HG02763 (cell line): ENCODE measurements around the gene MRPS12.

Experiments used
- ATAC-seq: cut with Tn5 transposase; IDR thresholded peaks from one replicate; pipeline ENCODE4 v1.9.1; 2021; ENCODE audit warnings: mild to moderate bottlenecking, moderate library complexity; ENCODE audit not compliant: unreplicated experiment

The MRPS12 gene

GRCh38 chr19:38971672-38972071 lies 40.9 kb downstream of the MRPS12 start:
- no peak for ATAC-seq

GRCh38 chr19:38974624-38975213 lies 44.0 kb downstream of the MRPS12 start:
- no peak for ATAC-seq

GRCh38 chr19:38975214-38975860 lies 44.6 kb downstream of the MRPS12 start, which contains the start of gene FBXO17:
Gene FBXO17, minus strand, starts transcription at chr19:38975742. Its CDS starts 25,423 bp downstream, at chr19:38950319.
- no peak for ATAC-seq

GRCh38 chr19:38975861-38976271 lies 45.1 kb downstream of the MRPS12 start:
- no peak for ATAC-seq

- no peak for ATAC-seq
Observed at GRCh38 chr19:38977445-38978325, 46.9 kb downstream of the MRPS12 start.

GRCh38 chr19:38978326-38978689 lies 47.6 kb downstream of the MRPS12 start:
- ATAC-seq = no peak

- ATAC-seq = no peak
Observed at GRCh38 chr19:38979812-38980211, 49.1 kb downstream of the MRPS12 start.

GRCh38 chr19:38980583-38981374 lies 50.0 kb downstream of the MRPS12 start:
- no peak for ATAC-seq
